Stromal cell of bone marrow (primary cell): ENCODE measurements around the gene NAV3.

ENCODE experiments used
- DNase-seq: peaks from one replicate; pipeline ENCODE4 v3.0.0-alpha.2; 2012; ENCODE audit warnings: low read depth

Gene NAV3

GRCh38 chr12:78119351-78119918 lies 288.7 kb downstream of the NAV3 start:
- DNase-seq = no peak

GRCh38 chr12:78120306-78120705 lies 289.6 kb downstream of the NAV3 start:
- no peak for DNase-seq

GRCh38 chr12:78120866-78121560 lies 290.3 kb downstream of the NAV3 start:
- DNase-seq = peak; percentile 19

- DNase-seq = no peak
These were observed 291.4 kb downstream of the NAV3 start for GRCh38 chr12:78121969-78122610.

GRCh38 chr12:78128211-78128610 lies 297.5 kb downstream of the NAV3 start:
- no peak for DNase-seq

GRCh38 chr12:78143717-78144116 lies 313.0 kb downstream of the NAV3 start:
- no peak for DNase-seq

- DNase-seq = no peak
These were observed 314.7 kb downstream of the NAV3 start for GRCh38 chr12:78145398-78145797.

GRCh38 chr12:78146365-78146772 lies 315.7 kb downstream of the NAV3 start:
- peak; percentile 21 for DNase-seq

- DNase-seq = no peak
These were observed 318.8 kb downstream of the NAV3 start for GRCh38 chr12:78149459-78149858.

- no peak for DNase-seq
These were observed 324.9 kb downstream of the NAV3 start for GRCh38 chr12:78155546-78155945.

- no peak for DNase-seq
These were observed 326.1 kb downstream of the NAV3 start for GRCh38 chr12:78156751-78157150.

- no peak for DNase-seq
These were observed 326.5 kb downstream of the NAV3 start for GRCh38 chr12:78157199-78157598.

GRCh38 chr12:78164154-78164553 lies 333.5 kb downstream of the NAV3 start:
- no peak for DNase-seq

- DNase-seq = no peak
These were observed 336.8 kb downstream of the NAV3 start for GRCh38 chr12:78167510-78167909.

- no peak for DNase-seq
These were observed 340.4 kb downstream of the NAV3 start for GRCh38 chr12:78171061-78171460.

GRCh38 chr12:78176643-78177042 lies 345.9 kb downstream of the NAV3 start:
- no peak for DNase-seq

- no peak for DNase-seq
These were observed 346.6 kb downstream of the NAV3 start for GRCh38 chr12:78177298-78177697.

GRCh38 chr12:78179346-78179745 lies 348.7 kb downstream of the NAV3 start:
- no peak for DNase-seq

GRCh38 chr12:78181544-78182162 lies 351.0 kb downstream of the NAV3 start:
- DNase-seq = no peak

- DNase-seq = no peak
These were observed 353.1 kb downstream of the NAV3 start for GRCh38 chr12:78183824-78184223.

GRCh38 chr12:78185109-78185508 lies 354.4 kb downstream of the NAV3 start:
- no peak for DNase-seq

- no peak for DNase-seq
These were observed 355.0 kb downstream of the NAV3 start for GRCh38 chr12:78185651-78186050.

GRCh38 chr12:78186670-78187069 lies 356.0 kb downstream of the NAV3 start:
- no peak for DNase-seq
